Fibroblast of skin of abdomen (primary cell): Measurements from ENCODE around the gene RHO.
"Not testable (repeated sequence)": the region's sequence is repeated elsewhere in the genome, so short reads cannot be mapped to it uniquely, and the experiment has no call there.

Experiments
- DNase-seq: peaks from one replicate; pipeline ENCODE4 v3.0.0-alpha.2; 2013

Gene RHO

DNA sequence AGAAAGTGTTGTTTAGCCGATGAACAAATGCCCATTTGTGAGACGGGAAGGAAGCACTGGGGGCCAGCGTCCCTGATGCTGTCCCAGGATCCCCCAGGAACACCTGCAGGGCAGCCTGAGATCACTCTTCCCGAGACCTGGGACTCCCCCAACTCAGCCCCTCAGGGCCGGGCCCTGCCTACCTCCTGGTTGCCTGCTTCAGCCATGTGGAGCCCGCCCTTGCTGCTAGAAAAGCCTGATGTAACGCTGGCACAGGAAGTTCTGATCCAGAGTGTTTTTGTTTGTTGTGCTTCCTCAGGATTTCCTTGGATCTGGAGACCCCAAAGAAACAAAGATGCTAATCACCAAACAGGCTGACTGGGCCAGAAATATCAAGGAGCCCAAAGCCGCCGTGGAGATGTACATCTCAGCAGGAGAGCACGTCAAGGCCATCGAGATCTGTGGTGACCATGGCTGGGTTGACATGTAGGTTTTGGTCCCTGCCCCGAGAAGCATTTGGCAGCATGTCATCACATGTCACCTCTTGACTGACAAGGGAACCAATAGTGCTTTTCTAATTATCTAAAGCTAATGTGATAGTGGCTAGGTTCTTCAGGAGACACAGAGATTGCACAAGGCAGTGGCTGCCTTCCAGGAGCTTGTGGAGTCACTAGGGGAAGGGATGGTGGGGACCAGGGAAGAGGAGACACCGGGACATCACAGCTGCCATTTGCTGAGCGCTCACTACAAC, 28.7 kb upstream of the RHO start:
- DNase-seq, result not testable (repeated sequence)

GRCh38 chr3:129500334-129500658, 28.1 kb upstream of the RHO start:
- DNase-seq, result no peak

- DNase-seq, result no peak
Observed at GRCh38 chr3:129501630-129502029, 26.8 kb upstream of the RHO start.

DNA sequence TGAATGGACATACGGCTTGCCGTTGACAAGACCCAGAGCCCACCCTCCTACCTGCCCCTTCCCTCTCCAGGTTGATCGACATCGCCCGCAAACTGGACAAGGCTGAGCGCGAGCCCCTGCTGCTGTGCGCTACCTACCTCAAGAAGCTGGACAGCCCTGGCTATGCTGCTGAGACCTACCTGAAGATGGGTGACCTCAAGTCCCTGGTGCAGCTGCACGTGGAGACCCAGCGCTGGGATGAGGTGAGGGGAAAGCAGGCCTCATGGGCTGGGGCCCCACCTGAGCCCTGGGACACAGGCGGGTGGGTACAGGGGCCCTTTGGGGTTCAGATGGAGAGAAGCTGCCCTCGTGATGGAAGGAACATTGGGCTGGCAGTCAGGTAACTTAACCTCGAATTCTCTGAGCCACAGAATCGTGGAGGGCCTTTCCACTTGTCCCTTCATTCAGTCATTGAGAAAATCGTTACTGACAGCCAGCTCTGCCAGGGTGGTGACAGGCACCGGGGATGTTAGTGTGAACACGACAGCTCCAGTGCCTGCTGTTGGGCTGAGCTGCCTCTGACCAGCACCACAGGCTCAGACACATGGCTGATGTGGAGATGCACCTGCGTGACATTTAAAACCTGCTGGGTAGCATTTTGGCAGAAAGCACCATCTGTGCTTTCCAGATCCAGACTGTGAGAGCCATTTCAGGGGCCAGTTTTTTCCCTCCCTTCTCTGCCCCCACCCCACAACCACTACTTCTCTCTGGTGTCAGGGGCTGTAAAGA, 25.6 kb upstream of the RHO start:
- no peak for DNase-seq

DNA sequence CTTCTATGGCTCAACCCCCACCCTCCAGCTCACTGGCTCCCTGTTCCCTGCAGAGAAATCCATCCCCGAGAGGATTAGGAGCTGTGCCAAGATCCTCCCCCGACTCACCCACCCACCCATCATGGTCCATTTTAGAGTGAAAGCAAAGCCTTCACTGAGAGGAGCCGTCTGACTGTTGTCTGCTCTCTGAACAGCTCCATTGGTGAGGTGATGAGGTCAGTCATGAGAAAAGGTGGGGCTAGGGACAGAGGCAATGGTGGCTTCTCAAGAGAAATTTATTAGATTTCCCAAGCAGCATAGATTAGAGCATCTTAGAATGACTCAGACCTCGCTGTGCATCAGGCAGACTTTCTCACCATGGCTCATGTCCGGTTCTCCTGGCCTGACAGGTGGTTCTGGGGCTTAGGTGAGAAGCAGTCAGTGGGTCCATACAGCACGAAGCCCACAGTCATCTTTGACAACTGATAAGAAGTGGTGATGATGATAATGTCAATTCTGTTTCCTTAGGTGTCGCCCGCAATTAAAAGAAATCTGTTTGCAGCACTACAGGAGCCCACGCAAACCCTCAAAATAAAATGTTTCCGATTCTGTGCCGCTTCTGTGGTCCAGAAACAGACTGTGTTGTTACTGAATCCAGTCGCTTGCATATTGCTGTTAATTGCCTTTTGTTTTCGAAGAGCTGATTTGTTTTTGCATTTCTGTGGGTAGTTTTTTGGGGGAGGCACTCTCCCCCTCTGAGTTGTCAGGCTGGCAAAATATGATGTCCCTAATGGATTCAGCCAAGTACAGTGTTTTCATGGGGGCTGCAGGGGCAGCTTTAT, 24.8 kb upstream of the RHO start:
- DNase-seq, result no peak

DNA sequence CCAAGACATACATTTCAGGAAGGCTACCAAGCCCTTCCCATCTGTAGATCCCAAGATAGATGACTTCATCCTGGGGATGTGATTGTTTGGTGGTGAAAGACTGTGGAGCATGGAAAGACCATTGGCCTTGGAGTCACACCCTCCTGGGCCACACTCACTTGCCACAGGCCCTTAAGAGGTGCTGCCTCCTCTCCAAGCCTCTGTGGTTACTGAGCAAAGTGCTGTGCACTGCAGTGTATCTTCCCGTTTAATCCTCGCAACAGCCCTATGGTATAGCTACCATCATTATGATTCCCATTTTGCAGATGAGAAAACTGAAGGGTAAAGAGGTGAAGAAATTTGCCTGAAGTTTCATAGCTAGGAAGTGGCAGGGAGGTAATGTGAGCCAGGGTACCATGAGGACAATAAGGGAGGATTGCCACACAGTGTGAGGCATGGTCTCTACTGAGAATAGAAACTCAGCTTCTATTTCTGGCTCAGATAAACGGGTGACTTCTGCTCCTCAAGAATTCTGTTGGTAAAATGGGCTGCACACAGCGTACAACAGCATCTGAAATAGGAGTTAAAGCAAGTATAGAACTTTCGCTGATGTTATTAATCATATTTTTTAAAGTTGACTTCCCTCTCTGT, 23.9 kb upstream of the RHO start:
- no peak for DNase-seq

DNA sequence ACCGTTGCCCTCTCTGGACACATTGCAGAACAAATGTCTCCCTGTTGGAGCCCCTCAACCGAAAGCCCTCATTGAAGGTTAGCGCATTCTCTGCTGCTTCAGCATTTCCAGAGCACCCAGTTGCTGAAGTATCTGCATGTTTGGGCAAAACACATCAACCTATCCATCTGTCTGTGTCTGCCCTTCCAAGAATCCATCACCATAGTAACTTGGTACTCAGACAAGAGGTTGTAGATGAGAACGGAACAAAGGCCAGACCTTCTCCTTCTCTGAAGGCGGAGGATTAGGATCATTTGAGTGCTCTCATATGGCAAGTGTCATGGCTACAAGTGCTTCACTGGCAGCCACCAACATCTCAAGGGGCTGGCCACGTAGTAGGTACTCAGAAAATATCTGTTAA, 23.1 kb upstream of the RHO start:
- no peak for DNase-seq

DNA sequence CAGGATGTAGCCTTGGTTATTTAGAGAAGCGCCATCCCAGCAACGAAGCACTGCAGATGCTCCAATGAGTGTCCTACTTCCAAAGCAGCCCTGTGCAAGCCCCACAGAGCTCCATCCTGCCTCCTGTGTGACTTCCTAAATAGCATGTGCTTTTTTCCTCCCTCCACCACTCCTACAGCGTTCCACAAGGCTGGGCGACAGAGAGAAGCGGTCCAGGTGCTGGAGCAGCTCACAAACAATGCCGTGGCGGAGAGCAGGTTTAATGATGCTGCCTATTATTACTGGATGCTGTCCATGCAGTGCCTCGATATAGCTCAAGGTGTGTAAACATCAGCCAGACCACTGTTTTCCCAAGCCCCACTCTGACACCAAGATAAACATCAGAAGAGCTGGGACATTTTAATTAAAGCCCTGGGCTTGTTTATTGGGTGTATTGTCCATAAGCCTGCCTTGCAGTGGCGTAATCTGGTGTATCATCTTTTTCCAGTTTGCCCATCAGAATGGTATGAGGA, 22.2 kb upstream of the RHO start:
- DNase-seq, result no peak

- no peak for DNase-seq
Observed at GRCh38 chr3:129507181-129507831, 21.1 kb upstream of the RHO start.

DNA sequence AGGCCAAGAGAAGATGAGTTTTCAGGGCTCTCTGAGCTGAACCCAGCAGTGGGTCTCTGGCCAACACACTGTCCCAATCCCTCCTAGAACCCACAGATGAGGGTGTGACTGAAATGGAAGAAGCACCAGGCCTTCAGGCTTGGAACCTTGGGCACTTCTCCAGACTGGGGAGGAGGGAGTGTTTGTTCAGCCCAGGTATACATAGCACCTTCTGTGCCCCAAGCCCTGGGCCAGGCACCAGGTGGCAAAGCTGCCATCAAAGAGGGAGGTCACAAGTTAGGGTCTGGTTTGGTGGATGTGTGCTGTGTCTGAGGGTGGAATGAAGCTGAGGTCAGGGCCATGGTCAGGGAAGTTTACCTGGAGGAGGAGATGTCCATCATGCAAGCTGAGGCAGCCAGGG, 15.8 kb upstream of the RHO start:
- no peak for DNase-seq

GRCh38 chr3:129513705-129514104, 14.7 kb upstream of the RHO start:
- no peak for DNase-seq

DNA sequence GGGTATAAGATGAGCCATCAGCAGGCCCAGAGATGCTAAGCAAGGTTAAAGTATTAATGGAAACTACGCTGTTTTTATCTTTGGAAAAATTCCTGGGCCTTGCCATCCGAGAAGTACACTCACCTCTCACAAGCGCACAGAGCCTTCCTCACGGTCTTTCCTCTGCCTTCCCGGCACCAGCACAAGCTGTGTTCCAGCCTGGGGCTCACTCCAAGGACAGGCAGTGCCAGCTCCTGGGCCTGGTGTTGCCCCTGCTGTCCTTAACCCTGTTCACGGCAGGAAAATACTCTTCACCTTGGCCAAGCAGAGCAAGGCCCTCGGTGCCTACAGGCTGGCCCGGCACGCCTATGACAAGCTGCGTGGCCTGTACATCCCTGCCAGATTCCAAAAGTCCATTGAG, 14.3 kb upstream of the RHO start:
- no peak for DNase-seq

DNA sequence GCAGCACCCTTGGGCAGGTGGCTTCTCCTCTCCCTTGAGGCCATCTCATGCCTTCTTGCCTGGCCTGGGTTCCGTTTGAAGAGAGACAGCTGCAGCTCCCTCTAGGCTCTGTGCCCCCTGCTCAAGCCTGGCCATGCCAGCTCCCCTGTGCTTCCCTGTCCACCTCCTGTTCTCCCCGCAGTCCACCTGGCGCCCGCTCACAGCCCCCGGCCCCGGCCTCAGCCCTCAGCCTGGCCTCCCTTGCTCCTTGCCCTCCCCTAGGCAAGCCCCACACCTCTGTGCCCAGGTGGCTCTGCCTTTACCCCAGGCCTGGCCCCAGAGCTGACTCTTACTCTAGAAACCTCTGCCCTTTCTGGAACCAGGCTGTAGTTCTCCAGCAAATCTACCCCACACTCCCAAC, 13.9 kb upstream of the RHO start:
- DNase-seq, result no peak

GRCh38 chr3:129515108-129515820, 13.2 kb upstream of the RHO start:
- not testable (repeated sequence) for DNase-seq

DNA sequence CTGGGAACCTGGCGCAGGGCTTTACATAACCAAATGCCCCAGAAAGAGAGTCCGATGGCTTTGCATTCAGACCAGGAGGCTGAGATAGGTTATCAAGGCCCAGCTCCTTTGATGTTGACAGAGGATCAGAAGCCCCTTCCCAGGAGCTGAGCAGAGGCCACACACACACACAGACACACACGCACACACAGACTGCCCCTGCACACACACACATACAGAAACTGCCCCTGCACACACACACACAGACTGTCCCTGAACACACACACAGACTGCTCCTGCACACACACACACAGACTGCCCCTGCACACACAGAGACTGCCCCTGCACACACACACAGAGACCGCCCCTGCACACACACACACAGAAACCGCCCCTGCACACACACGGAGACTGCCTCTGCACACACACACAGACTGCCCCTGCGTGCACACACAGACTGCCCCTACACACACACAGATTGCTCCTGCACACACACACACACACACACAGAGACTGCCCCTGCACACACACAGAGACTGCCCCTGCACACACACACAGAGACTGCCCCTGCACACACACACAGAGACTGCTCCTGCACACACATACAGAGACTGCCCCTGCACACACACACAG, 12.5 kb upstream of the RHO start:
- DNase-seq, result not testable (repeated sequence)

DNA sequence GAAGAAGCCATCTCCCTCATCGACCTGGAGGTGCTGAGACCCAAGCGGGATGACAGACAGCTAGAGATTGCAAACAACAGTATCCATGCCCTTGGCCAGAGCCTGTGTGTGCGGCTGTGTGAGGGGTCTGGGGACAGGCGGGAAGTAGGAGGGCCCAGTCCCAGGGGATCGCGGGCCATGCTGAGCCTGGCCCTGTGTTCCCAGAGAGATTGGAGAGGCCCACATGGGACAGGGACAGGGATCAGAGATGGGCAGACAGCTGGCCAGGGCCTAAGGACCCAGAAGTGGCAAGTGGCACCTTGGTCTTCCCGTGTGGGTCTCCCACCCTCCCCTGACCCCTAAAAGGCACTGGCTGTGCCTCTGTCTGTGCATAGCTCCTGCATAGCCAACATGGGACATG, 10.9 kb upstream of the RHO start:
- DNase-seq, result no peak

- DNase-seq, result no peak
Observed at GRCh38 chr3:129518038-129518561, 10.3 kb upstream of the RHO start.

GRCh38 chr3:129518581-129518980, 9.9 kb upstream of the RHO start:
- DNase-seq, result no peak

DNA sequence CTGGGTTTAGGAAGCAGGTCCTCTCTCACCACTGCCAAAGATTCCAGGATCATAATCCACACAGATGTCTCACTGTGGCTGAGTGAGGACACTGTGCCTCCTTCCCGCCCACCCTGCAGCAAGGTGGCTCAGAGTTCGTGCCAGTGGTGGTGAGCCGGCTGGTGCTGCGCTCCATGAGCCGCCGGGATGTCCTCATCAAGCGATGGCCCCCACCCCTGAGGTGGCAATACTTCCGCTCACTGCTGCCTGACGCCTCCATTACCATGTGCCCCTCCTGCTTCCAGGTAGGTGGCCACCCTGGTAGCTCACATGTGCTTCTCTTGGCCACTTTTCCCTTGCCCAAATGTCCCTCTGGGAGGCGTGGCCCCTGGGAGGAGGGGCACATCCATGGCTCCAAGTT, 9.0 kb upstream of the RHO start:
- no peak for DNase-seq

DNA sequence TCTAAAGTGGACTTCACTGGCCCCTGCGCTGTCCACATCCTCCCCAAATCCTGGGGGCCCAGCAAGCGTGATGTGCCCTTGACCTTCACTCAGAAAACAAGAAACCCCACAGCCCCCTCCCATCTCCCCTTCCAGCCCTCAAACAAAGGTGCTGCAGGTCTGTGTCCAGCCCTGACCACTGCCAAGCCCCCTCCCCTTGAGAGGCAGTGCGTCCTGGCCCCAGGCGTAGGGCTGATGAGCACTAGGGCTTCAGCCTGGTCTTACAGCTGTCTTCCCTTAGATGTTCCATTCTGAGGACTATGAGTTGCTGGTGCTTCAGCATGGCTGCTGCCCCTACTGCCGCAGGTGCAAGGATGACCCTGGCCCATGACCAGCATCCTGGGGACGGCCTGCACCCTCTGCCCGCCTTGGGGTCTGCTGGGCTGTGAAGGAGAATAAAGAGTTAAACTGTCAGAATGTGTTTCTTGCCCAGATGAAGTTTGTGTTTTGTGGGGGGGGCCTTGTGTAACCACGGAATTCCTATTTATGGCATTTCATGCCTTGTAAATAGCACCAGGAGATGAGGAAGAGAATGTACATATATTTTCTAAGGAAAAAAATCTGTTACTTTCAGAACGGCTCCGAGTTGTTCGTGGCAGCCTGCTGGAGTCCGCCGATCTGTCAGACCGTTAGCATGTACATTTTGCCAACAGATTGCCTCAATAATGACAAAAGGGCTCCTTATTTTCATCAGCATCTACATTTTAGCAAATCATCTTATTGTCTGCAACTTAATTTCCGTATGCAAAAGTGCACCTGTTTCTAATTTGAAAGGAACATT, 8.3 kb upstream of the RHO start:
- no peak for DNase-seq
